Heart left ventricle (tissue), 16 donors: ENCODE measurements around the gene DES. TPM values are rescaled to one million over a fixed set of nuclear protein-coding genes. Genes with fewer than 3 reads are reported as not detected.

Experiments used
- ATAC-seq, 4 donors: fragments of 200-7000 bp; cut with Tn5 transposase; one replicate each; pipeline ENCODE4 v1.9.1; 2020 to 2022; ENCODE audit warnings: moderate library complexity in 4 of 4, mild to moderate bottlenecking in 3 of 4, moderate number of reproducible peaks in 1 of 4
- DNase-seq, 5 donors: peaks; one replicate each; pipeline ENCODE4 v3.0.0-alpha.2; 2020
- H3K27ac ChIP-seq, 12 donors: fragments of 200-600 bp; sonication (generic) in 4 of 12; one replicate each; pipeline versions ENCODE4 v1.5.0 to v1.8.0; 2016 to 2022; ENCODE audit warnings: mild to moderate bottlenecking in 2 of 12
- H3K27me3 ChIP-seq, 9 donors: fragments of 200-600 bp; sonication (generic) in 2 of 9; one replicate each; pipeline versions ENCODE4 v1.5.1 to v1.8.0; 2016 to 2022; ENCODE audit warnings: mild to moderate bottlenecking in 3 of 9
- H3K36me3 ChIP-seq, 9 donors: fragments of 200-600 bp; sonication (generic) in 2 of 9; one replicate each; pipeline versions ENCODE4 v1.5.0 to v1.8.0; 2018 to 2022; ENCODE audit warnings: mild to moderate bottlenecking in 2 of 9
- H3K4me1 ChIP-seq, 12 donors: fragments of 200-600 bp; sonication (generic) in 4 of 12; one replicate each; pipeline versions ENCODE4 v1.5.0 to v1.8.0; 2016 to 2022; ENCODE audit warnings: mild to moderate bottlenecking in 3 of 12
- H3K4me3 ChIP-seq, 12 donors: fragments of 200-600 bp; sonication (generic) in 4 of 12; one replicate each; pipeline versions ENCODE4 v1.5.0 to v1.8.0; 2017 to 2022; ENCODE audit warnings: mild to moderate bottlenecking in 9 of 12, moderate library complexity in 4 of 12
- H3K9me3 ChIP-seq, 12 donors: fragments of 200-600 bp; sonication (generic) in 4 of 12; one replicate each; pipeline versions ENCODE4 v1.5.0 to v1.8.0; 2016 to 2022; ENCODE audit warnings: mild to moderate bottlenecking in 1 of 12
- POLR2A ChIP-seq, 2 donors: fragments of 450-650 bp; IDR thresholded peaks; one replicate each; pipeline ENCODE4 v1.6.1; 2017; ENCODE audit warnings: antibody characterized with exemption in 2 of 2, mild to moderate bottlenecking in 2 of 2, moderate library complexity in 2 of 2
- WGBS, 4 donors: extraction: QIAGEN DNeasy Blood & Tissue Kit in 2 of 4; methylation state at CpG; one replicate each; pipeline versions ENCODE4 v1.1.5 to v1.1.7; 2013 to 2018; 5-methylcytosine and 5-hydroxymethylcytosine counted together
- intact Hi-C, 10 donors: fragments of 100-400 bp; cut with DNase I; formaldehyde crosslinking; loops; one replicate each; pipeline versions ENCODE4 v1.11.1 to v1.14.2; 2022
- polyA plus RNA-seq, 2 donors: library from polyadenylated mRNA; stranded (reverse); fragments of 200-250 nt; gene quantifications; one replicate each; pipeline ENCODE4 v1.2.3, GENCODE V29; 2013
- total RNA-seq, 9 donors: library from RNA; depleted of rRNA in 2 of 9; stranded (reverse); fragments of >200 nt in 2 of 9; fragmentation: NEBNext Ultra II Directional in 3 of 9; extraction: Animal tissue kit (Norgen Biotek cat#: 25700) in 3 of 9; gene quantifications; one replicate each; pipeline versions ENCODE4 v1.1.0 to v1.2.4, GENCODE V29; 2016 to 2023
- TF ChIP-seq, protein P1 (sequence below), 12 donors: fragments of 200-600 bp; sonication (generic) in 4 of 12; IDR thresholded peaks; one replicate each; pipeline versions ENCODE4 v1.5.0 to v1.8.0; 2018 to 2022; ENCODE audit warnings: antibody characterized with exemption in 12 of 12, mild to moderate bottlenecking in 5 of 12
- donor health status: ischemic (EF 13 %, LVEDD 7.1; RV severe dilation, severe dysfunction).
- donor health status: healthy with polysubstance abuse.
- donor health status: DM: no; HTN: yes; CAD: no.
- donor health status: DM: no; HTN: no; CAD: no.
- donor health status: ischemic (EF 25% LVEDD 6.9; RV normal size, moderate dysfunction).
- donor health status: ischemic (EF 25% LVEDD 5.7; RV mildly dilated, moderate dysfunction).
- donor health status: healthy.
- donor health status: DM: yes; HTN: yes; CAD: no.
- donor health status: ischemic (EF 35%, LVEDD 5.7; RV mildly dilated, moderate dysfunction).
- donor health status: nonischemic (EF 11% LVEDD 7.7; RV severe dilation, severe dysfunction).
- donor health status: DM: yes; HTN: yes; CAD: no.
- donor health status: PGD.
- donor health status: ischemic (EF 29% LVEDD 5.4; RV normal size, mild dysfunction).
- donor health status: nonischemic (EF 23%, LVEDD 6.1; RV moderate dilation, normal function).

The DES gene
- total and polyA plus RNA-seq, 11 donors, result 9,618 to 28,674 (median 17,979) TPM

DNA sequence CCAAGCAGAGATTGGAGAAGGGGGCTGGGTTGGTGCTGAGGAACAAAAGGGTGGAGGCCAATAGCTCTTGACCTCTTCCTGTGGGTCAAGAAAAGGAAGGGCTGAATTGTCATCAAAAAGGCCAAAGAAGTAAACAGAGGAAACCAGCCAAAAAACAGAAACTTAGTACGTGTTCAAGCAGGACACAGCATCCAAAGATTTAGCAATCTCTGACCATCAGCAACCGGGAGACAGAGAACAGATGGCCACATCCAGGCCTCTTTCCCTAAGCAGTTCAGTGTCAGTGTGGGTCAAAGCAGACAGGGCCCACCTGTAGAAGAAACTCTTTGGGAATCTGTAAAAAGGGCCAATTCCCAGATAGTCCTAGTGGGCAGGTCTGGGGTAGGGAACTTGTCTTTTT is 33.3 kb upstream of the DES start:
- peaks cover 0 to 67% (median 64%) of the 10 kb centered on the region in 9 donors for H3K36me3 ChIP-seq
- intact Hi-C loops, result loop anchor here in 6 of 10 donors (10.0 kb wide), 3 partner anchors 90 to 220 kb away; partner anchors contain the start of genes CNPPD1 (in 3 of the 6), NHEJ1 (in 3 of the 6), RETREG2 (in 3 of the 6) and SLC23A3 (in 3 of the 6)
- DNase-seq, result no peak
- no peaks in the 10 kb centered on the region for H3K9me3 ChIP-seq
- no peak overlapping the region for H3K4me3 ChIP-seq
- peaks cover 0 to 19% (median 11%) of the 10 kb centered on the region in 12 donors for H3K4me1 ChIP-seq
- no peak for ATAC-seq
- no peak for TF ChIP-seq POLR2A (IDR thresholded peaks at IDR 0.05)
- TF ChIP-seq, protein P1, sequence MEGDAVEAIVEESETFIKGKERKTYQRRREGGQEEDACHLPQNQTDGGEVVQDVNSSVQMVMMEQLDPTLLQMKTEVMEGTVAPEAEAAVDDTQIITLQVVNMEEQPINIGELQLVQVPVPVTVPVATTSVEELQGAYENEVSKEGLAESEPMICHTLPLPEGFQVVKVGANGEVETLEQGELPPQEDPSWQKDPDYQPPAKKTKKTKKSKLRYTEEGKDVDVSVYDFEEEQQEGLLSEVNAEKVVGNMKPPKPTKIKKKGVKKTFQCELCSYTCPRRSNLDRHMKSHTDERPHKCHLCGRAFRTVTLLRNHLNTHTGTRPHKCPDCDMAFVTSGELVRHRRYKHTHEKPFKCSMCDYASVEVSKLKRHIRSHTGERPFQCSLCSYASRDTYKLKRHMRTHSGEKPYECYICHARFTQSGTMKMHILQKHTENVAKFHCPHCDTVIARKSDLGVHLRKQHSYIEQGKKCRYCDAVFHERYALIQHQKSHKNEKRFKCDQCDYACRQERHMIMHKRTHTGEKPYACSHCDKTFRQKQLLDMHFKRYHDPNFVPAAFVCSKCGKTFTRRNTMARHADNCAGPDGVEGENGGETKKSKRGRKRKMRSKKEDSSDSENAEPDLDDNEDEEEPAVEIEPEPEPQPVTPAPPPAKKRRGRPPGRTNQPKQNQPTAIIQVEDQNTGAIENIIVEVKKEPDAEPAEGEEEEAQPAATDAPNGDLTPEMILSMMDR (IDR thresholded peaks at IDR 0.05), result no peak
- H3K27ac ChIP-seq, result peak overlapping the region in 1 of 12 donors; percentile 23
- no peaks in the 10 kb centered on the region for H3K27me3 ChIP-seq
- WGBS, 4 donors, result 47 to 63% (median 56%) methylated on average over 2 of the region's 2 CpGs

DNA sequence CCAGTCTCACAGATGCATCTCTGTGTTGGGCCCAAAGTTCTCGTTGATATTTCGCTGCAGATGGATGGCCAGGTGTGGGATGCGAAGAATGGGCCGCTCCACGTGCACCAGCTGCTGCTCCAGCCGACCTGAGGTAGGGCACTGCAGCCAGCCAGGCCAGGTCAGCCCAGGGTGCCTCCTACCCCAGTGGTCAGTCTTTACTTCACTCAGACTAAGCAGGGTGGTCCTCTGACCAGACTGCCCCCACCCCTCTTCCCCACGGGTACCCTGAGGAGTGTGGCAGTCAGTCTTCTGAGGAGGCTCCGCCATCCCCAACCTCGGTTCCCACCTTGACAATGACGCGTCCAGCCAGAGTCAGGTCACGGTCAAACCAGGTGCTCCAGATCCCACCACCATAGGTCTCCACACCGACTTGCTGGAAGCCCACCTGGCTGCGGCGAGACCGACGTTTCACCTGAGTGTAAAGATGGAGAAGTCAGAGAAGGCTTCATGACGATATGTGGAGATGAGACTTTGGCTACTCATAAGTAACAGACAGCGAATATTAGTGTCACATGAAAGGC is 32.1 kb upstream of the DES start:
- H3K27me3 ChIP-seq, result no peaks in the 10 kb centered on the region
- peaks cover 0 to 19% (median 11%) of the 10 kb centered on the region in 12 donors for H3K4me1 ChIP-seq
- no peak overlapping the region for H3K27ac ChIP-seq
- ATAC-seq (no peak), DNase-seq (no peak)
- H3K4me3 ChIP-seq, result peak overlapping the region in 3 of 12 donors; percentile 83 to 91 (median 88)
- TF ChIP-seq, protein P1 (IDR thresholded peaks at IDR 0.05), result no peak
- TF ChIP-seq POLR2A (IDR thresholded peaks at IDR 0.05), result no peak
- peaks cover 0 to 5% (median 0%) of the 10 kb centered on the region in 12 donors for H3K9me3 ChIP-seq
- H3K36me3 ChIP-seq, result peaks cover 0 to 56% (median 54%) of the 10 kb centered on the region in 9 donors
- intact Hi-C loops, result loop anchor here in 6 of 10 donors (10.0 kb wide), 3 partner anchors 91 to 221 kb away; partner anchors contain the start of genes CNPPD1 (in 3 of the 6), NHEJ1 (in 3 of the 6), RETREG2 (in 3 of the 6) and SLC23A3 (in 3 of the 6)
- WGBS, 4 donors, result 95 to 99% (median 96%) methylated on average over 18 to 19 of the region's 19 CpGs

DNA sequence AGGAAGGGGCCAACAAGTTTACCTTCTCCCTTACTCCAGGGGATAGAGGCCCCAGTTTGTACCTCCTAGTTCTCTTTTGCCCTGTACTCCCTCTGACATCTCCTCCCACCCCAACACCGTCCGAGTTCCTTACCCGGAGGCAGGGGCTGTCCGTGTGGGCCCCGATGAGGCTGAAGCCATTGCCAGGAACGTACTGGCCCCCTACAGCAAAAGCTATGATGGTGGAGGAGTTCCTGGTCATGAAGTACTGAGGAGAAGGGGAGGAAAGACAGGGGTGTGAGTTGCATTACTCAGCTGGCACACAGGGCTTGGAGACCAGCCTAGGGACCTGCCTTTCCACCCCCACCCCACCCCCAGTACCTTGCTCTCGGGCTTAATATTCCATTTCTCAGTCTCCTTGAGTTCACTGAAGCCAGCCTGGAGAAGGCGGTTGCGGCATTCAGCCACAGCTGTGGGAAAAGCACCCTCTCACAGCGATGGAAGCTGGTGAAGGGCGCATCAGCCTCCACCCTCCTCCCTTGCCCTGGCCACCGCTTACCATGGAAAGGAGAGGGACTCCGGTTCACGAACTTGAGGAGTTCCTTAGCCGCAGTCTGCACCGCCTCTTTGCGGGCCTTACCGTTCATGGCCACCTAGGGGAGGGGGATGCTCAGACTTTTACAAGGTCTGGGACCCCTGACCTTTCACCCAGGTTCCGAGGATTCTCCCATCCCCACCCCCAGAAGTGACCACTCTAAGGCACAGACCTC is 31.5 kb upstream of the DES start:
- TF ChIP-seq, protein P1 (IDR thresholded peaks at IDR 0.05), result no peak
- no peak for TF ChIP-seq POLR2A (IDR thresholded peaks at IDR 0.05)
- peak overlapping the region; percentile 81 to 99 (median 95) for H3K27ac ChIP-seq
- intact Hi-C loops, result loop anchor here in 6 of 10 donors (10.0 kb wide), 3 partner anchors 92 to 222 kb away; partner anchors contain the start of genes CNPPD1 (in 3 of the 6), NHEJ1 (in 3 of the 6), RETREG2 (in 3 of the 6) and SLC23A3 (in 3 of the 6)
- 46 to 52% (median 49%) methylated on average over 19 of the region's 19 CpGs for WGBS, 4 donors
- DNase-seq, result peak in 1 of 5 donors; percentile 30
- peaks cover 0 to 49% (median 47%) of the 10 kb centered on the region in 9 donors for H3K36me3 ChIP-seq
- H3K4me3 ChIP-seq, result peak overlapping the region; percentile 52 to 95 (median 86)
- no peak for ATAC-seq
- peaks cover 0 to 19% (median 11%) of the 10 kb centered on the region in 12 donors for H3K4me1 ChIP-seq
- no peaks in the 10 kb centered on the region for H3K27me3 ChIP-seq
- peaks cover 0 to 6% (median 0%) of the 10 kb centered on the region in 12 donors for H3K9me3 ChIP-seq
